GM18505 (cell line): ENCODE measurements around the gene LAMA5.

Source experiments
- ATAC-seq: cut with Tn5 transposase; IDR thresholded peaks from one replicate; pipeline ENCODE4 v1.9.1; 2021; ENCODE audit not compliant: unreplicated experiment
- POLR2A ChIP-seq: IDR thresholded peaks from 4 replicates; pipeline ENCODE4 v1.6.1; 2011; ENCODE audit warnings: borderline replicate concordance; ENCODE audit not compliant: insufficient read depth, insufficient read length; ENCODE audit errors: extremely low read depth

The LAMA5 gene

DNA sequence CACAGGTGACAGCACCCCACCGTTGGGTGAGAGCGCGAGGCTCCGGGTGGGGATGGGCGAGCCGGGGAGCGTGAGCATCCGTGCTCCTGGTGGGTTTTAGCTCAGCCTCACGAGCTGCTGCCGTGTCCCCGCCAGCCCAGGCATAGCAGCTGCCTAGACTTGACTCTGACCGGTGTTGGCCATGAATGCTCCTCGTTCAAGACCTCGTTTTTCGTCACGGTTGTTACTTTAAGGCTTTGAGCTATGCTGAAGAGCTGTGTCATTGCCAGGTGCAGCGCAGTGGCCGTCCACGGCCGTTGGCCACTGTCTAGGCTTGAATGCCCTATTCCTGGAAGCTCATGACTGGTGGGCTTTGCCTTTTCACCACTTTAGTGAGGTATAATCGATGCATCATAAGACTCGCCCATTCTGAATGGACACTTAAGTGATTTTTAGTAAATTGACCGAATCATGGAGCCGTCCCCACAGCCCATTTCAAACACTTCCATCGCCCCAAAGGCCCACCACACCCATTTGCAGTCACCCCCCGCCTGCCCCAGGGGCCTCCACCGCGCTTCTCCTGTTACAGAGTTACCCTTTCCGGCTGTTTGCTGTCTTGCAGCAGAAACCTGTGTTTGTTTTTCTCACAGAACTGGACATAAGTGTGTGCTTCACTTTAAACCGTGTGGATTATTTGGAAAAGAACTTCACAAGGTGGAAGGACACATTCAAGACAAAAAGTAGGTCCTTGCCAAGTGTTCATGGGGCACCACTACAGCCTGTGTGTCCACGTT lies 85.8 kb downstream of the LAMA5 start:
- ATAC-seq, result no peak
- TF ChIP-seq POLR2A, result no peak

- TF ChIP-seq POLR2A, result no peak
- ATAC-seq, result no peak
Observed at GRCh38 chr20:62280303-62280702, 86.8 kb downstream of the LAMA5 start.

GRCh38 chr20:62277253-62277652 lies 89.9 kb downstream of the LAMA5 start:
- TF ChIP-seq POLR2A, result no peak
- ATAC-seq, result no peak

GRCh38 chr20:62276439-62276838 lies 90.7 kb downstream of the LAMA5 start:
- ATAC-seq, result no peak
- TF ChIP-seq POLR2A, result no peak

DNA sequence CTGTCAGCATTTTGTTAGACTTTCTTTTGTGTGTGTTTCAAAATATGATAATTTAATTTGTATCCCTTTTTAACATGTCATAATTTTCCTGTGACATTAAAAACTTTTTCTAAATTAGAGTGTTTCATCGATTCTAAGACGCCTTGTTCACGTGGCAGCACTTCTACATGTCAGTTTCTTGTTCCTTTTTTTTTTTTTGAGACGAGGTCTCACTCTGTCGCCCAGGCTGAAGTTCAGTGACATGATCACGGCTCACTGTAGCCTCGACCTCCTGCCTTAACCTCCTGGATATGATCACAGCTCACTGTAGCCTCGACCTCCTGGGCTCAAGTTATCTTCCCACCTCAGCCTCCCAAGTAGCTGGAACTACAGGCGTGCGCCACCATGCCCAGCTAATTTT lies 91.9 kb downstream of the LAMA5 start:
- ATAC-seq, result no peak
- TF ChIP-seq POLR2A, result no peak

DNA sequence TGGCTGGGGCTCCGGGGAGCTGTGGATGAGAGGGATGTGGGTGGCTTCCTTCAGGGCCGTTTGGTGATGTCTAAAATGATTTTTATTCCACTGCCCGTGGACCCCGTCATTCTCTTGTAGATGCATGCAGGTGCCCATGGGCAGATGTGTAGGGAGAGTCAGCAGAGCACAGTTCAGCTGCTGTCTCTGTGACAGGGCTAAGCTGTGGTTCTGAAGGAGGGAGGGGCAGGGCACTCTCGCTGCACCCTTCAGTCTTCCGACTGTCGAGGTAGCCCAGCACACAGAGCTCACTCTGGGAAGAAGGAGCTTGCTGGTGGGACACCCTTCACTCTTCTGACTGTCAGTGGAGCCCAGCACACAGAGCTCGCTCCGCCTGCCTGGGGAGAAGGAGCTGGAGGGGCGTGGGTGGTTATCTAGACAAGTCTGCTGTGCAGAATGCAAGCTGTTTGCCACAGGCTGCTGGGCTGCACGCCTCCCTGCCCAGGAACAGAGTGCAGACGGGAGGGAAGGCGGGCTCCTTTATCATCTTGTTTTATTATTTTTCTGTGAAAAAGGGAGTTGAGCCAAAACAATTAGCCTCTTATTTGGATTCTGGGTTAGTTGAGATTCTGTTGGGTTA lies 92.7 kb downstream of the LAMA5 start:
- no peak for ATAC-seq
- TF ChIP-seq POLR2A, result no peak

DNA sequence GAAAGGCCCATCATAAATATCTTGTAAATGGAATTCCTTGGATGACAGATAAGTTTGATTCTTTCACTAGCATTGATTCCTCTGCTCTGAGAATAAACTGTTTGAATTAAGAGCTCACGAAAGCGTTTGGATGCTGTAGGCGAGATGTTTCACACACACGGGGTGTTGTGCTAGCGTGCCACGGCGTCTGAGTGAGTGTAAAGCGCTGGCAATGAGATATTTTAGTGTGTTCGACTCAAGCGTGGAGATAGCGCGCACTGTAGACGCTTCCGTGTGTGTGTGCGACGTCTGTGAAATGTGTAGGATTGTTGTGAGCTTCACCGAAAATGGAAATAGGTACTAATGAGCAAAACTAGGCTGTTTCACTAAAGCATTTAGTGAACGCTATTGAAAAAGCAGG lies 93.7 kb downstream of the LAMA5 start:
- no peak for ATAC-seq
- TF ChIP-seq POLR2A, result no peak

DNA sequence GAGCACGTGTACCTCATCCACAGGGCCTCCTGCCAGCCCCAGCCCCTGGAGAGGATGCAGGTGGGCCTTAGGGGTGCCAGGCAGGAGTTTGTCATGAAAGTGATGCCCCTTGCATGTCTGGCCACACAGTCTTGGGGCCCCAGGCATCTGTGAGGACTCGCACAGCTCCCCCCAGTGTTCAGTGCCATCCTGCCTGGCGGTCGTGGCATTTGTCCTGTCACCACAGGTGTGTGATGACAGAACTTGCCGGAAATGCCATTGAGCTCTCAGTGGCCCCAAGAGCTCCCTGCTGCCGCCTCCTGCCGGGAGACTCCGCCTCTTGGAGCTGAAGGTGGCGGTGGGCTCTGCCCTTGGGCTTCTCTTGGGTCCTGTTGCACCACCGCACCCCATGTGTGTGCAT lies 94.9 kb downstream of the LAMA5 start:
- no peak for ATAC-seq
- TF ChIP-seq POLR2A, result no peak

DNA sequence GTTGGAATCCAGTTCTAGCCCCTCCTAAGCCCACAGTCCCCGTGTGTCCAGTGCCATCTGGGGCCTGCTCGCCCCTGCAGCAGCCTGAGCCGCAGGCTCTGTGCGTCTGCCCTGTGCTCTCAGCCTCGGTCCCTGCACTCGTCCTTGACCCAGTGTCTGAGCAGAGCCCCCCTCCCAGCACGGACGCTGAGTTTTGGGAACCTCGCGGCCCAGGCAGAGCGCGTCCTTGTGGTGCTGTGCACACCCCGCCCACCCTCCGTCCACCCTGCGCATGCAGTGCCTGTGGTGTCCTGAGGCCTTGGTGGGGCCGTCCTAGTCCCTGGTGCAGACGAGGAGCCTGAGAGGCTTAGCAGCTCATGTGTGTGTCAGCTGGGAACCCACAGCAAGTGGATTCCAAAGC lies 97.2 kb downstream of the LAMA5 start:
- no peak for TF ChIP-seq POLR2A
- ATAC-seq, result no peak

DNA sequence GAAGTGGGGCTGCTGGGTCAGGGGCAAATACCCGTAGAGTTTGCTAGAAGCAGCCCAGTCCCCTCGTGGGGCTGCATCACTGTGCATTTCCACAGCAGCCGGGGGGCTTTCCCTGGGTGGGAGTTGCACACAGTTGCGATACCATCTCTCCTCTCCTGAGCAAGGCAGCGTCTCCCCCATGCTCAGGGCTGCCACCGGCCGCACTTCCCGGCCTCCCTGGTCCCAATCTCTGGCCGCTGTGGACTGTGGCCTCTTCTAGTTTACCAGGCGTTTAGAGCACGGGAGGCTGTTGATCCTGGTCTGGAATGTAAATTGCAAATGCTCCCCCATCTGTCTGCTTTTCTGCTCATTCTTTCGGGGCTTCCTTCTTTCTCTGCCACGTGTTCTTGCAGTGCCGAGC lies 97.7 kb downstream of the LAMA5 start:
- no peak for ATAC-seq
- no peak for TF ChIP-seq POLR2A

GRCh38 chr20:62268228-62268900 lies 98.7 kb downstream of the LAMA5 start:
- no peak for TF ChIP-seq POLR2A
- no peak for ATAC-seq

DNA sequence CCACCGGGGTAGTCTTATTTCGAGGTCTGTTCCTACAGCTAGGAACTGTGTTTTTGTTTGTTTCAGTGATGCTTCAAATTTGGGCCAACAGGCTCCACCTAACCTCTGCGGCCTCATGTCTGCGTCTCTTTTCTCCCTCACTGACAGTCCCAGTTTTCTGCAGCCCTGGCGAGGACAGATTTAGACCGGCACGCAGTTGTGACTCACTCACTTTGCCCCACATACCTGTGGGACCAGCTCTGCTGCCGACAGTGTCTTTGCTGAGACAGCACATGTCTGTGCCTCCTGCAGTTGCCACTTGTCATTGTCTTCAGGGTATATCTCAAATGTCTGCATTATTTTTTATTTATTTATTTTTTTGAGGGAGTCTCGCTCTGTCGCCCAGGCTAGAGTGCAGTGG lies 99.6 kb downstream of the LAMA5 start:
- ATAC-seq, result no peak
- no peak for TF ChIP-seq POLR2A

GRCh38 chr20:62266851-62267250 lies 100.3 kb downstream of the LAMA5 start:
- no peak for TF ChIP-seq POLR2A

GRCh38 chr20:62266340-62266739 lies 100.8 kb downstream of the LAMA5 start:
- ATAC-seq, result no peak

More at GRCh38 chr20:62266851-62267250, 100.3 kb downstream of the LAMA5 start:
- ATAC-seq, result no peak

More at GRCh38 chr20:62266340-62266739, 100.8 kb downstream of the LAMA5 start:
- TF ChIP-seq POLR2A, result no peak
